HEK293 (cell line): ENCODE data around the gene PCAT6.

Experiments
- CTCF ChIA-PET: fragments of 350-600 bp; formaldehyde crosslinking; extraction: SDS; loops from one replicate; lab custom pipeline; 2021; ENCODE audit warnings: antibody characterized with exemption; lab: Yijun Ruan, JAX
- POLR2A ChIA-PET: fragments of 300-600 bp; formaldehyde crosslinking; extraction: SDS; loops from one replicate; lab custom pipeline; 2020; ENCODE audit warnings: antibody characterized with exemption, inconsistent platforms; lab: Yijun Ruan, JAX
- H3K27ac ChIP-seq: fragments of 200-500 bp; sonication (Bioruptor generic); 2 replicates; pipeline ENCODE4 v1.5.1; 2014; ENCODE audit warnings: low read depth, low read length, control low read depth, inconsistent platforms; ENCODE audit errors: extremely low read depth
- H3K36me3 ChIP-seq, 2 experiments: fragments of 200-500 bp in 1 of 2; sonication (Bioruptor generic) in 1 of 2; 1 replicate in 1 of 2; 2 replicates in 1 of 2; pipeline ENCODE4 v1.5.1; 2014 to 2017; ENCODE audit warnings: inconsistent platforms in 2 of 2, low read length in 2 of 2; ENCODE audit not compliant: control insufficient read depth in 2 of 2, insufficient read depth in 1 of 2
- H3K4me1 ChIP-seq: fragments of 200-500 bp; sonication (Bioruptor generic); 2 replicates; pipeline ENCODE4 v1.5.1; 2014; ENCODE audit warnings: mild to moderate bottlenecking, low read length, inconsistent platforms; ENCODE audit not compliant: control insufficient read depth, insufficient read depth
- H3K4me3 ChIP-seq: 2 replicates; pipeline ENCODE4 v1.5.1; 2011; ENCODE audit warnings: low read depth, mild to moderate bottlenecking, control low read depth, low read length, moderate library complexity
- H3K9me3 ChIP-seq: fragments of 200-500 bp; sonication (Bioruptor generic); 2 replicates; pipeline ENCODE4 v1.5.1; 2014; ENCODE audit warnings: low read depth, low read length, inconsistent platforms; ENCODE audit not compliant: control insufficient read depth, insufficient read depth
- FEZF1 ChIP-seq: fragments of 450-650 bp; formaldehyde crosslinking; IDR thresholded peaks from 2 replicates; pipeline ENCODE4 v1.5.1; 2016; ENCODE audit warnings: missing biosample characterization, missing genetic modification characterization
- IKZF3 ChIP-seq: fragments of 450-650 bp; IDR thresholded peaks from 2 replicates; pipeline ENCODE4 v1.5.0; 2018; ENCODE audit warnings: missing biosample characterization, mild to moderate bottlenecking, missing genetic modification characterization, moderate library complexity
- KLF16 ChIP-seq: fragments of 450-650 bp; formaldehyde crosslinking; IDR thresholded peaks from 2 replicates; pipeline ENCODE4 v1.5.1; 2017; ENCODE audit warnings: missing biosample characterization, missing genetic modification characterization
- YY1 ChIP-seq: fragments of 450-650 bp; formaldehyde crosslinking; IDR thresholded peaks from 2 replicates; pipeline ENCODE4 v1.5.1; 2018; ENCODE audit warnings: missing biosample characterization, missing genetic modification characterization
- YY2 ChIP-seq: fragments of 450-650 bp; formaldehyde crosslinking; IDR thresholded peaks from 2 replicates; pipeline ENCODE4 v1.5.1; 2016; ENCODE audit warnings: missing biosample characterization, missing genetic modification characterization
- ZBTB21 ChIP-seq: fragments of 450-650 bp; formaldehyde crosslinking; IDR thresholded peaks from 2 replicates; pipeline ENCODE4 v1.5.1; 2017; ENCODE audit warnings: missing biosample characterization, missing genetic modification characterization
- ZBTB48 ChIP-seq: fragments of 450-650 bp; formaldehyde crosslinking; IDR thresholded peaks from 2 replicates; pipeline ENCODE4 v1.5.1; 2016; ENCODE audit warnings: missing biosample characterization, missing genetic modification characterization
- ZBTB7A ChIP-seq: fragments of 450-650 bp; formaldehyde crosslinking; IDR thresholded peaks from 2 replicates; pipeline ENCODE4 v1.5.1; 2016; ENCODE audit warnings: low read depth, missing biosample characterization, missing genetic modification characterization
- ZBTB8A ChIP-seq: fragments of 450-650 bp; formaldehyde crosslinking; IDR thresholded peaks from 2 replicates; pipeline ENCODE4 v1.5.1; 2016; ENCODE audit warnings: missing biosample characterization, missing genetic modification characterization
- ZEB2 ChIP-seq: fragments of 450-650 bp; formaldehyde crosslinking; IDR thresholded peaks from 2 replicates; pipeline ENCODE4 v1.5.1; 2016; ENCODE audit warnings: missing biosample characterization, missing genetic modification characterization
- ZIC2 ChIP-seq: fragments of 450-650 bp; formaldehyde crosslinking; IDR thresholded peaks from 2 replicates; pipeline ENCODE4 v1.5.1; 2016; ENCODE audit warnings: missing biosample characterization, missing genetic modification characterization
- ZNF114 ChIP-seq: fragments of 450-650 bp; formaldehyde crosslinking; IDR thresholded peaks from 2 replicates; pipeline ENCODE4 v1.5.0; 2017; ENCODE audit warnings: missing biosample characterization, missing genetic modification characterization
- ZNF146 ChIP-seq: fragments of 450-650 bp; formaldehyde crosslinking; IDR thresholded peaks from 2 replicates; pipeline ENCODE4 v1.5.1; 2016; ENCODE audit warnings: missing biosample characterization, missing genetic modification characterization
- ZNF37A ChIP-seq: fragments of 450-650 bp; IDR thresholded peaks from 2 replicates; pipeline ENCODE4 v1.5.1; 2018; ENCODE audit warnings: missing biosample characterization, missing genetic modification characterization
- ZNF449 ChIP-seq: fragments of 450-650 bp; formaldehyde crosslinking; IDR thresholded peaks from 2 replicates; pipeline ENCODE4 v1.5.1; 2017; ENCODE audit warnings: missing biosample characterization, mild to moderate bottlenecking, missing genetic modification characterization, moderate library complexity
- ZNF48 ChIP-seq: fragments of 450-650 bp; formaldehyde crosslinking; IDR thresholded peaks from 2 replicates; pipeline ENCODE4 v1.5.1; 2016; ENCODE audit warnings: missing biosample characterization, missing genetic modification characterization
- ZNF555 ChIP-seq: fragments of 450-650 bp; formaldehyde crosslinking; conservative IDR thresholded peaks from 2 replicates; pipeline ENCODE4 v1.5.1; 2017; ENCODE audit warnings: missing biosample characterization, mild to moderate bottlenecking, missing genetic modification characterization, inconsistent platforms
- ZNF558 ChIP-seq: fragments of 450-650 bp; formaldehyde crosslinking; IDR thresholded peaks from 2 replicates; pipeline ENCODE4 v1.5.1; 2016; ENCODE audit warnings: missing biosample characterization, missing genetic modification characterization
- ZNF571 ChIP-seq: fragments of 450-650 bp; formaldehyde crosslinking; IDR thresholded peaks from 2 replicates; pipeline ENCODE4 v1.5.0; 2017; ENCODE audit warnings: missing biosample characterization, missing genetic modification characterization
- ZNF677 ChIP-seq: fragments of 450-650 bp; IDR thresholded peaks from 2 replicates; pipeline ENCODE4 v1.5.0; 2018; ENCODE audit warnings: missing biosample characterization, mild to moderate bottlenecking, missing genetic modification characterization, moderate library complexity
- ZNF707 ChIP-seq: fragments of 450-650 bp; formaldehyde crosslinking; IDR thresholded peaks from 2 replicates; pipeline ENCODE4 v1.5.1; 2016; ENCODE audit warnings: missing biosample characterization, missing genetic modification characterization
- ZNF768 ChIP-seq: fragments of 450-650 bp; formaldehyde crosslinking; IDR thresholded peaks from 2 replicates; pipeline ENCODE4 v1.5.1; 2018; ENCODE audit warnings: missing biosample characterization, mild to moderate bottlenecking, missing genetic modification characterization
- ZNF791 ChIP-seq: fragments of 450-650 bp; formaldehyde crosslinking; IDR thresholded peaks from 2 replicates; pipeline ENCODE4 v1.5.1; 2016; ENCODE audit warnings: missing biosample characterization, missing genetic modification characterization
- ZSCAN23 ChIP-seq: fragments of 450-650 bp; formaldehyde crosslinking; IDR thresholded peaks from 2 replicates; pipeline ENCODE4 v1.5.1; 2016; ENCODE audit warnings: missing biosample characterization, missing genetic modification characterization
- TF ChIP-seq, protein P1 (sequence below): fragments of 450-650 bp; formaldehyde crosslinking; IDR thresholded peaks from 2 replicates; pipeline ENCODE4 v1.5.1; 2016; ENCODE audit warnings: missing biosample characterization, missing genetic modification characterization
- TF ChIP-seq, protein P2 (sequence below): fragments of 450-650 bp; IDR thresholded peaks from 2 replicates; pipeline ENCODE4 v1.5.1; 2018; ENCODE audit warnings: missing biosample characterization, missing genetic modification characterization
- TF ChIP-seq, protein P3 (sequence below): fragments of 450-650 bp; formaldehyde crosslinking; IDR thresholded peaks from 2 replicates; pipeline ENCODE4 v1.5.1; 2016; ENCODE audit warnings: missing biosample characterization, missing genetic modification characterization
- TF ChIP-seq, protein P4 (sequence below): fragments of 450-650 bp; formaldehyde crosslinking; IDR thresholded peaks from 2 replicates; pipeline ENCODE4 v1.5.1; 2017; ENCODE audit warnings: missing biosample characterization, missing genetic modification characterization
- TF ChIP-seq, protein P5 (sequence below): fragments of 450-650 bp; formaldehyde crosslinking; IDR thresholded peaks from 2 replicates; pipeline ENCODE4 v1.5.1; 2016; ENCODE audit warnings: missing biosample characterization, missing genetic modification characterization, borderline replicate concordance

PCAT6 gene

GRCh38 chr1:202807926-202808757, 2.6 kb upstream of the PCAT6 start, which contains the start of gene KDM5B (continued):
- TF ChIP-seq ZBTB21 (tag by site-specific recombination) (no peak), ZNF146 (0 out of 2 replicates have a peak, but pooled peaks have one; percentile 42), IKZF3 (tag by site-specific recombination) (no peak), ZNF558 (tag by site-specific recombination) (no peak), ZNF114 (tag by site-specific recombination) (no peak), ZNF768 (no peak), ZNF449 (peak; percentile 24; the same call in 1 of the 2 replicates), ZBTB8A (tag by site-specific recombination) (peak; percentile 84), ZNF791 (tag by site-specific recombination) (no peak), YY1 (tag by site-specific recombination) (no peak), ZNF48 (no peak), YY2 (tag by site-specific recombination) (peak; percentile 71; the same call in 1 of the 2 replicates), ZBTB48 (tag by site-specific recombination) (peak; percentile 67)
- TF ChIP-seq, protein P1, sequence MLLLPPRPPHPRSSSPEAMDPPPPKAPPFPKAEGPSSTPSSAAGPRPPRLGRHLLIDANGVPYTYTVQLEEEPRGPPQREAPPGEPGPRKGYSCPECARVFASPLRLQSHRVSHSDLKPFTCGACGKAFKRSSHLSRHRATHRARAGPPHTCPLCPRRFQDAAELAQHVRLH, result peak; percentile 59; the same call in 1 of the 2 replicates
- TF ChIP-seq, protein P2, sequence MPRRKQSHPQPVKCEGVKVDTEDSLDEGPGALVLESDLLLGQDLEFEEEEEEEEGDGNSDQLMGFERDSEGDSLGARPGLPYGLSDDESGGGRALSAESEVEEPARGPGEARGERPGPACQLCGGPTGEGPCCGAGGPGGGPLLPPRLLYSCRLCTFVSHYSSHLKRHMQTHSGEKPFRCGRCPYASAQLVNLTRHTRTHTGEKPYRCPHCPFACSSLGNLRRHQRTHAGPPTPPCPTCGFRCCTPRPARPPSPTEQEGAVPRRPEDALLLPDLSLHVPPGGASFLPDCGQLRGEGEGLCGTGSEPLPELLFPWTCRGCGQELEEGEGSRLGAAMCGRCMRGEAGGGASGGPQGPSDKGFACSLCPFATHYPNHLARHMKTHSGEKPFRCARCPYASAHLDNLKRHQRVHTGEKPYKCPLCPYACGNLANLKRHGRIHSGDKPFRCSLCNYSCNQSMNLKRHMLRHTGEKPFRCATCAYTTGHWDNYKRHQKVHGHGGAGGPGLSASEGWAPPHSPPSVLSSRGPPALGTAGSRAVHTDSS (tag by site-specific recombination), result peak; percentile 23; the same call in 1 of the 2 replicates

DNA sequence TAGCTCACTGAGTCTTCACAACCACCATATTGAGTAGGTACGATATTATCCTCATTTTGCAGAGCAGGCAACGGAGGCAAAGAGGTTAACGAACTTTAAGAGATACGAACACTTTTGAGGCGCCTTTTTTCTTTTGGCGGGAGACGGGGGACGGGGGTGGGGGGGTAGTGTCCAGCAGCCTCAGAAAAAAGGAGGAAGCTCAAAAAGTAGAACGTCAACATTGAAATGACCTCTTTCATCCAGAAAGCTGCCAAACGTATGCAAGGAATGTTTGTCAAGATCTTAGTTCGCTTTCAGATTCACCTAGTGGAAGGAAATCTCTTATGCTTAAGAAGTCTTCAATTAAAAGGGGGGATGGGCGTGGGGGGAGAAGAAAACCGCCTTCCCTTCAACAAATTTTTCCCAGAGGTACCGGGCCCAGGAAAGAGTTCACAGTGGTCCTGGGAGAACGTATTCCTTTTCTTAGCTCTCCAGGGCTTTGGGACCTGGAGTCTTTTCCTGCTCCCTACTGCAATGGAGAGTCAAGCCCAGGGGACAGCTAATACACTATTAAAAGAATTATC, 1.1 kb upstream of the PCAT6 start:
- no peak overlapping the region for H3K4me3 ChIP-seq
- H3K27ac ChIP-seq, result no peak overlapping the region
- CTCF ChIA-PET, result no interaction called here
- H3K4me1 ChIP-seq, result no peaks in the 10 kb centered on the region; the same call in 1 of the 2 replicates
- no peaks in the 10 kb centered on the region for H3K9me3 ChIP-seq
- POLR2A ChIA-PET, result interaction anchor here (0.9 to 1.4 kb wide), 4 partner anchors 9 to 79 kb away, joined by 4 to 7 read pairs (median 5); partner anchors contain the start of gene RABIF
- H3K36me3 ChIP-seq, result no peaks in the 10 kb centered on the region
- TF ChIP-seq ZIC2 (tag by site-specific recombination) (no peak), ZNF48 (no peak), ZNF37A (tag by site-specific recombination) (no peak), ZNF707 (tag by site-specific recombination) (no peak), FEZF1 (tag by site-specific recombination) (no peak), ZEB2 (tag by site-specific recombination) (no peak), ZNF555 (tag by site-specific recombination) (no peak), ZBTB21 (tag by site-specific recombination) (no peak), ZNF677 (tag by site-specific recombination) (no peak), ZBTB7A (tag by site-specific recombination) (no peak), KLF16 (tag by site-specific recombination) (no peak), ZSCAN23 (no peak), ZNF571 (no peak)
- TF ChIP-seq, protein P3, sequence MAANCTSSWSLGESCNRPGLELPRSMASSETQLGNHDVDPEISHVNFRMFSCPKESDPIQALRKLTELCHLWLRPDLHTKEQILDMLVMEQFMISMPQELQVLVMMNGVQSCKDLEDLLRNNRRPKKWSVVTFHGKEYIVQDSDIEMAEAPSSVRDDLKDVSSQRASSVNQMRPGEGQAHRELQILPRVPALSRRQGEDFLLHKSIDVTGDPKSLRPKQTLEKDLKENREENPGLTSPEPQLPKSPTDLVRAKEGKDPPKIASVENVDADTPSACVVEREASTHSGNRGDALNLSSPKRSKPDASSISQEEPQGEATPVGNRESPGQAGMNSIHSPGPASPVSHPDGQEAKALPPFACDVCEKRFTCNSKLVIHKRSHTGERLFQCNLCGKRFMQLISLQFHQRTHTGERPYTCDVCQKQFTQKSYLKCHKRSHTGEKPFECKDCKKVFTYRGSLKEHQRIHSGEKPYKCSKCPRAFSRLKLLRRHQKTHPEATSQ, result no peak
- TF ChIP-seq, protein P4, sequence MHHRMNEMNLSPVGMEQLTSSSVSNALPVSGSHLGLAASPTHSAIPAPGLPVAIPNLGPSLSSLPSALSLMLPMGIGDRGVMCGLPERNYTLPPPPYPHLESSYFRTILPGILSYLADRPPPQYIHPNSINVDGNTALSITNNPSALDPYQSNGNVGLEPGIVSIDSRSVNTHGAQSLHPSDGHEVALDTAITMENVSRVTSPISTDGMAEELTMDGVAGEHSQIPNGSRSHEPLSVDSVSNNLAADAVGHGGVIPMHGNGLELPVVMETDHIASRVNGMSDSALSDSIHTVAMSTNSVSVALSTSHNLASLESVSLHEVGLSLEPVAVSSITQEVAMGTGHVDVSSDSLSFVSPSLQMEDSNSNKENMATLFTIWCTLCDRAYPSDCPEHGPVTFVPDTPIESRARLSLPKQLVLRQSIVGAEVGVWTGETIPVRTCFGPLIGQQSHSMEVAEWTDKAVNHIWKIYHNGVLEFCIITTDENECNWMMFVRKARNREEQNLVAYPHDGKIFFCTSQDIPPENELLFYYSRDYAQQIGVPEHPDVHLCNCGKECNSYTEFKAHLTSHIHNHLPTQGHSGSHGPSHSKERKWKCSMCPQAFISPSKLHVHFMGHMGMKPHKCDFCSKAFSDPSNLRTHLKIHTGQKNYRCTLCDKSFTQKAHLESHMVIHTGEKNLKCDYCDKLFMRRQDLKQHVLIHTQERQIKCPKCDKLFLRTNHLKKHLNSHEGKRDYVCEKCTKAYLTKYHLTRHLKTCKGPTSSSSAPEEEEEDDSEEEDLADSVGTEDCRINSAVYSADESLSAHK, result no peak
- TF ChIP-seq, protein P5, sequence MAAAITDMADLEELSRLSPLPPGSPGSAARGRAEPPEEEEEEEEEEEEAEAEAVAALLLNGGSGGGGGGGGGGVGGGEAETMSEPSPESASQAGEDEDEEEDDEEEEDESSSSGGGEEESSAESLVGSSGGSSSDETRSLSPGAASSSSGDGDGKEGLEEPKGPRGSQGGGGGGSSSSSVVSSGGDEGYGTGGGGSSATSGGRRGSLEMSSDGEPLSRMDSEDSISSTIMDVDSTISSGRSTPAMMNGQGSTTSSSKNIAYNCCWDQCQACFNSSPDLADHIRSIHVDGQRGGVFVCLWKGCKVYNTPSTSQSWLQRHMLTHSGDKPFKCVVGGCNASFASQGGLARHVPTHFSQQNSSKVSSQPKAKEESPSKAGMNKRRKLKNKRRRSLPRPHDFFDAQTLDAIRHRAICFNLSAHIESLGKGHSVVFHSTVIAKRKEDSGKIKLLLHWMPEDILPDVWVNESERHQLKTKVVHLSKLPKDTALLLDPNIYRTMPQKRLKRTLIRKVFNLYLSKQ (tag by site-specific recombination), result no peak
- TF ChIP-seq, all 188 proteins: peak for 0
